GM21619 (cell line): ENCODE measurements around the gene ACSL6.

Experiments used
- ATAC-seq: cut with Tn5 transposase; IDR thresholded peaks from one replicate; pipeline ENCODE4 v1.9.1; 2021; ENCODE audit not compliant: unreplicated experiment

ACSL6 gene

GRCh38 chr5:131984956-131985665, 26.3 kb downstream of the ACSL6 start:
- ATAC-seq, result no peak

- ATAC-seq, result no peak
Measured at GRCh38 chr5:131983244-131983771, 28.1 kb downstream of the ACSL6 start.

- ATAC-seq, result no peak
Measured at GRCh38 chr5:131981516-131981915, 29.9 kb downstream of the ACSL6 start.

GRCh38 chr5:131980696-131981095, 30.8 kb downstream of the ACSL6 start:
- no peak for ATAC-seq

- ATAC-seq, result no peak
Measured at GRCh38 chr5:131979816-131980215, 31.6 kb downstream of the ACSL6 start.

GRCh38 chr5:131977212-131977604, 34.2 kb downstream of the ACSL6 start:
- no peak for ATAC-seq

- ATAC-seq, result no peak
Measured at GRCh38 chr5:131976414-131977211, 34.8 kb downstream of the ACSL6 start.

GRCh38 chr5:131974956-131975726, 36.3 kb downstream of the ACSL6 start:
- ATAC-seq, result no peak

- ATAC-seq, result no peak
Measured at GRCh38 chr5:131974622-131974955, 36.9 kb downstream of the ACSL6 start.

- ATAC-seq, result no peak
Measured at GRCh38 chr5:131974016-131974415, 37.4 kb downstream of the ACSL6 start.

GRCh38 chr5:131973089-131973712, 38.3 kb downstream of the ACSL6 start:
- no peak for ATAC-seq

- ATAC-seq, result no peak
Measured at GRCh38 chr5:131968396-131968954, 43.0 kb downstream of the ACSL6 start.

- ATAC-seq, result no peak
Measured at GRCh38 chr5:131966551-131966950, 44.9 kb downstream of the ACSL6 start.

- no peak for ATAC-seq
Measured at GRCh38 chr5:131965826-131966415, 45.5 kb downstream of the ACSL6 start.

GRCh38 chr5:131959906-131960305, 51.6 kb downstream of the ACSL6 start:
- ATAC-seq, result no peak

GRCh38 chr5:131959136-131959535, 52.3 kb downstream of the ACSL6 start:
- no peak for ATAC-seq

- no peak for ATAC-seq
Measured at GRCh38 chr5:131957721-131958441, 53.6 kb downstream of the ACSL6 start.

- ATAC-seq, result no peak
Measured at GRCh38 chr5:131953969-131954368, 57.5 kb downstream of the ACSL6 start.

GRCh38 chr5:131952301-131952857, 59.1 kb downstream of the ACSL6 start:
- no peak for ATAC-seq
